ENCODE results near the gene ZKSCAN2. TPM values are rescaled to one million over a fixed set of nuclear protein-coding genes. Genes with fewer than 3 reads are reported as not detected.

The ZKSCAN2 gene
- 6.7 and 9.1 TPM in 2 replicates for total RNA-seq (2014; rRNA removed; shearing (Covaris generic))

GRCh38 chr16:25257470-25257955 lies at the start of gene ZKSCAN2:
Gene ZKSCAN2 (minus strand): TSS chr16:25257845. CDS start chr16:25257127, 718 bp downstream.
- Histone ChIP-seq H3K4me3 (ENCODE audit: insufficient read depth, low read depth, low read length) (peak within 1 kb of the TSS; percentile 83), H3K36me3 (replicated peaks; ENCODE audit: control insufficient read depth, insufficient read depth, low read length) (peaks cover 4% of the 10 kb centered on the region), H3K27me3 (ENCODE audit: control insufficient read depth, insufficient read depth, low read length) (no peaks in the 10 kb centered on the region)
- DNase-seq, result peak; percentile 94

DNA sequence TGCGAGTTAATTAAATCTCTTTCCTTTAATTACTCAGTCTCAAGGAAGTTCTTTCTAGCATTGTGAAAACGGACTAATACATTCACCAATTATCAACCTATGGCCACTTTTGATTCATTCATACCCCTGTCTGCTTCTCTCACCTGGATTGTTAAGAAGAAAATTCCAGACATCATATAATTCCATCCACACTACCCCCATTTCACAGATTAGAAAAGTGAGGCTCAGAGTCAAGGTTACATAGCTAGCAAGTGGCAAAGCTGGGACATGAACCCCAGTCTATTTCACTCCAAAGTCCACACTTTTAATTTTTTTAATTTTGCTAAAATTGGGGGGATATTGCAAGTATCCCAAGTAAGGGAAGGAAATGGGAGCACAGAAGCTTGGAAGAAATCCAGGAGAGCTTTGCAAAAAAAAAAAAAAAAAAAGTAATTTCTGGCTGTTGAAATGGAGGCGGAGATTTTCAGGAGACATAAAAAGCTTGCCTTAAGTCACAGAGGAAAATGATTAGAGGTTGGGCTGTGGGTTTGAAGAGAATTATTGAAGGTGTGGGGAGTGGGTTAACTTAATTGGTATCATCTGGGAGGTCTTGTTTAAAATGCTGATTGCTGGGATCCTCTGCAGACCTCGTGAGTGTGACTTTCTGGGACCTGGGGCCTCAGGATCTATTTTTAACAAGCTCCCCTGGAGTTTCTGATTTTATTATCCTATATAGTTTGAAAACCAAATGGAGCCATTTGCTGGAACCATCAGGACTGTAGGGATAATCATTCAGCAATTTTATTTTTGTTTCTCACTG lies 42.3 kb upstream of the ZKSCAN2 start:
- H3K4me3 ChIP-seq (ENCODE audit: insufficient read depth, low read depth, low read length), result no peak overlapping the region
- no peak for DNase-seq
- no peaks in the 10 kb centered on the region for H3K36me3 ChIP-seq (replicated peaks; ENCODE audit: control insufficient read depth, insufficient read depth, low read length)
- no peaks in the 10 kb centered on the region for H3K27me3 ChIP-seq (ENCODE audit: control insufficient read depth, insufficient read depth, low read length)

DNA sequence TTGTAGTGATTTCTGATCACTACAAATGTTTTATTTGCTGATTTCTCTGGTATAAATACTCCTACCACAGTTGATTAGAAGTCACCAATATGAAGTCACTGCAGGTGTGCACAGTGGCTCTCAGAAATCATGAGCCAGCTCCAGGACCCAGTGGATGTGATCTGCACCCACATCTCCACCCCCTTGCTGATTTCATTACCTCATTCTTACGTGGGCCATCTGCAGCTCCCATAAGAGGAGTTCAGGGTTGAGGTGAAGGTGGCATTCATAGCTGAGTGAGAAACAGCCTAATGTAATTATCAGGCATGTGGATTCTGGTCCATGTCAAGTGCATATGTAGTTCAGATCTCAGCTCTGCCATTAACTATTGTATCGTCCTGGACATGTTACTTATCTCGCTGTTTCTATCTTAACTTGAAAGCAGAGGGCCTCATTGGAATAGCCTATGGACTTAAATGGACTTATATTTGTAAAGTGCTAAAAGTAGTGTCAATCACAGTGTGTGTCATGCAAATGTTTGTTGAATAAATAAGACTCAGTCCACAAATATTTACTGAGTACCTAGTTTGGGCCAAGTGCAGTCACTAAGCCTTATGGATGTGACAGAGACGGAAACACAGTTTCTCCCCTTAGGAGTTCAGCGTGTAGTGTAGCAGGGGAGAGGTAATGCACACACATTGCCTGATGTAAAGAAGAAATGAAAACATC lies 40.7 kb upstream of the ZKSCAN2 start:
- no peak for DNase-seq
- no peaks in the 10 kb centered on the region for H3K27me3 ChIP-seq (ENCODE audit: control insufficient read depth, insufficient read depth, low read length)

GRCh38 chr16:25297151-25297787 lies 39.6 kb upstream of the ZKSCAN2 start:
- H3K4me3 ChIP-seq (ENCODE audit: insufficient read depth, low read depth, low read length), result no peak overlapping the region
- no peaks in the 10 kb centered on the region for H3K27me3 ChIP-seq (ENCODE audit: control insufficient read depth, insufficient read depth, low read length)
- no peaks in the 10 kb centered on the region for H3K36me3 ChIP-seq (replicated peaks; ENCODE audit: control insufficient read depth, insufficient read depth, low read length)
- no peak for DNase-seq

More for the DNA sequence above, 40.7 kb upstream of the ZKSCAN2 start:
- H3K4me3 ChIP-seq (ENCODE audit: insufficient read depth, low read depth, low read length), result no peak overlapping the region
- no peaks in the 10 kb centered on the region for H3K36me3 ChIP-seq (replicated peaks; ENCODE audit: control insufficient read depth, insufficient read depth, low read length)

DNA sequence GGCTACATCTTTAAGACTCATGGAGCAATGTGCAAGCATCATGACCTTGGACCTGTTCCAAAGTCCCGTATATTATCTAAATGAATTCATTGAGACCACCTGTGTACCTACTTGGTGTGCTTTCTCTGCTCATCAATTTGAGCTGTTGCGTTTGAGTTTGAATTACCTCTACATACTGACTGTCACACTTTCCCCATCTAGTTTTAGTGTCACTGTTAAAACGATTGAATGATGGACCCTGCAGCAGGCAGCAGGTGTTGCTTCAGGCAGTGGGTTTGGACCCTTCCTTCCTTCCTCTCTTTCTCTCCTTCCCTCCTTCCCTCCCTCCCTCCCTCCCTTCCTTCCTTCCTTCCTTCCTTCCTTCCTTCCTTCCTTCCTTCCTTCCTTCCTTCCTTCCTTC lies 33.9 kb upstream of the ZKSCAN2 start:
- Histone ChIP-seq H3K4me3 (ENCODE audit: insufficient read depth, low read depth, low read length) (no peak overlapping the region), H3K36me3 (replicated peaks; ENCODE audit: control insufficient read depth, insufficient read depth, low read length) (no peaks in the 10 kb centered on the region), H3K27me3 (ENCODE audit: control insufficient read depth, insufficient read depth, low read length) (no peaks in the 10 kb centered on the region)
- DNase-seq, result no peak

DNA sequence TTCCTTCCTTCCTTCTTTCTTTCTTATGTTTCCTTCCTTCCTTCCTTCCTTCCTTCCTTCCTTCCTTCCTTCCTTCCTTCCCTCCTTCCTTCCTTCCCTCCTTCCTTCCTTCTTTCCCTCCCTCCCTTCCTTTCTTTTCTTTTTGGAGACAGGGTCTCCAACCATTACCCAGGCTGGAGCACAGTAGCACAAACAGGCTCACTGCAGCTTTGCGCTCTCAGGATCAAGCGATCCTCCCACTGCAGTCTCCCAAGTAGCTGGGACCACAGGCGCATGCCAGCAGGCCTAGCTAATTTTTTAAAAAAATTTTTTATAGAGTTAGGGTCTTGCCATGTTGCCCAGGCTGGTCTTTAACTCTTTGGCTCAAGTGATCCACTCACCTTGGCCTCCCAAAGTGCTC lies 31.8 kb upstream of the ZKSCAN2 start:
- no peak for DNase-seq
- no peaks in the 10 kb centered on the region for H3K36me3 ChIP-seq (replicated peaks; ENCODE audit: control insufficient read depth, insufficient read depth, low read length)
- no peaks in the 10 kb centered on the region for H3K27me3 ChIP-seq (ENCODE audit: control insufficient read depth, insufficient read depth, low read length)

GRCh38 chr16:25279491-25279890 lies 21.8 kb upstream of the ZKSCAN2 start:
- Histone ChIP-seq H3K4me3 (ENCODE audit: insufficient read depth, low read depth, low read length) (no peak overlapping the region), H3K27me3 (ENCODE audit: control insufficient read depth, insufficient read depth, low read length) (no peaks in the 10 kb centered on the region), H3K36me3 (replicated peaks; ENCODE audit: control insufficient read depth, insufficient read depth, low read length) (no peaks in the 10 kb centered on the region)
- DNase-seq, result no peak

More for the DNA sequence above, 31.8 kb upstream of the ZKSCAN2 start:
- H3K4me3 ChIP-seq (ENCODE audit: insufficient read depth, low read depth, low read length), result no peak overlapping the region

DNA sequence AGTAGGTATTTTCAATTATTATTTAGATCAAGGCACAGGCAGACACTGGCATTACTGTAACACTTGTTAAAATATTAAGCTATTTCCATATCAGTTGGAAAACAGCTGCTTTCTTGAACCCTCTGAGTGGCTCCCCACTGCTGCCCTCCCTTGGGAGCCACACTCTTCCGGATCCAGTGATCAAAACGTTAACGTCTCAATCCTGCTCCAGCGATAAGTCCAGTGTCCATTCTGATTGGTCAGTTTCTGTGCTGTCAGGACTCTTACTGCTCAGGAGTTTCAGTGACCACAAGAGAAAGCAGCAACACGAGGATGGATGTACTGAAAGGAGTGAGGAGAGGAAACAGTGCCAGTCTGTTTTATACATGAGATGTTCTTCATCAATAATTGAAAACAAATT lies 13.8 kb upstream of the ZKSCAN2 start:
- Histone ChIP-seq H3K4me3 (ENCODE audit: insufficient read depth, low read depth, low read length) (no peak overlapping the region), H3K27me3 (ENCODE audit: control insufficient read depth, insufficient read depth, low read length) (no peaks in the 10 kb centered on the region), H3K36me3 (replicated peaks; ENCODE audit: control insufficient read depth, insufficient read depth, low read length) (no peaks in the 10 kb centered on the region)
- DNase-seq, result no peak

DNA sequence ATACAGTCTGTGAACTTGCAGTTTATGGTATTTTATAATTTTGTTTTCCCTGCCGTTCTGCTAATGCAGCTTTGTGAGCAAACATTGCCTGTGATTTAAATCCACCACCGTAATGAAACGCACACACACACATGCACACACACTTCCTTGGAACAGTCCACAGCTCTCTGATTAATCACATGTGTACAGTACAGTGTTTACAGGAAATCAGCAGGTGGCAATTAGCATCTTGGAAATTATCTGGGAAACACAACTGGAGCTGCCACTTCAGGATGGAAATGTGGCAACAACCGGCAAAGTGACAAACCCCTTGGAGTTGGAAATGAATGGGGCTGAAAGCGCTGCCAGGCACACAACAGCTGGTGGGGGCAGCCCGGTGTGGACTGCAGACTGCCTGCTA lies 12.9 kb upstream of the ZKSCAN2 start:
- H3K36me3 ChIP-seq (replicated peaks; ENCODE audit: control insufficient read depth, insufficient read depth, low read length), result no peaks in the 10 kb centered on the region
- H3K27me3 ChIP-seq (ENCODE audit: control insufficient read depth, insufficient read depth, low read length), result no peaks in the 10 kb centered on the region
- H3K4me3 ChIP-seq (ENCODE audit: insufficient read depth, low read depth, low read length), result no peak overlapping the region
- no peak for DNase-seq

GRCh38 chr16:25269879-25270278 lies 12.2 kb upstream of the ZKSCAN2 start:
- no peak for DNase-seq
- H3K27me3 ChIP-seq (ENCODE audit: control insufficient read depth, insufficient read depth, low read length), result no peaks in the 10 kb centered on the region
- no peaks in the 10 kb centered on the region for H3K36me3 ChIP-seq (replicated peaks; ENCODE audit: control insufficient read depth, insufficient read depth, low read length)
- no peak overlapping the region for H3K4me3 ChIP-seq (ENCODE audit: insufficient read depth, low read depth, low read length)

- H3K36me3 ChIP-seq (replicated peaks; ENCODE audit: control insufficient read depth, insufficient read depth, low read length), result no peaks in the 10 kb centered on the region; the same call in none of the 2 replicates
- H3K27me3 ChIP-seq (ENCODE audit: control insufficient read depth, insufficient read depth, low read length), result no peaks in the 10 kb centered on the region
Measured at GRCh38 chr16:25265968-25266367, 8.3 kb upstream of the ZKSCAN2 start.

DNA sequence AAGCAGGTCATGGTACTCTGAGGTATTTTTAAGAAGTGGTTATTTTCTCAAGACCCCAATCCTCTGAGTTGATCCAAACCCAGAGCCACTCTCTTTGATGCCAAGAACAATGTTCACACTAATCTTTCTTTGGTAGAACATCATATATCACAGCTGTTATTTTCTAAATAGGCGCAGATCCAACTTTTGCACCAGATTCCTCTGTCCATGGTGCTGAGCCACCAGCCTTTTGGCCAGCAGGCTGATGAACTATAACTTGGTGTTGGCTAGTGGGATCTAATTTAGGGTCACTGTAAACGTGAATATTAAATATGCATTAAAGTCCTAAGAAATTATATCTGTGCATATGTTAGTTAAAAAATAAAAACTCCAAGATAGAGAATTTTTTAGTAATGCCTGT lies 7.0 kb upstream of the ZKSCAN2 start:
- H3K4me3 ChIP-seq (ENCODE audit: insufficient read depth, low read depth, low read length), result no peak overlapping the region
- no peak for DNase-seq
- no peaks in the 10 kb centered on the region; the same call in none of the 2 replicates for H3K36me3 ChIP-seq (replicated peaks; ENCODE audit: control insufficient read depth, insufficient read depth, low read length)

More at GRCh38 chr16:25265968-25266367, 8.3 kb upstream of the ZKSCAN2 start:
- H3K4me3 ChIP-seq (ENCODE audit: insufficient read depth, low read depth, low read length), result no peak overlapping the region
- no peak for DNase-seq

GRCh38 chr16:25260416-25260815 lies 2.8 kb upstream of the ZKSCAN2 start:
- DNase-seq, result no peak
- no peaks in the 10 kb centered on the region; the same call in none of the 2 replicates for H3K36me3 ChIP-seq (replicated peaks; ENCODE audit: control insufficient read depth, insufficient read depth, low read length)

More for the DNA sequence above, 7.0 kb upstream of the ZKSCAN2 start:
- no peaks in the 10 kb centered on the region for H3K27me3 ChIP-seq (ENCODE audit: control insufficient read depth, insufficient read depth, low read length)

GRCh38 chr16:25258861-25259179 lies 1.2 kb upstream of the ZKSCAN2 start:
- H3K4me3 ChIP-seq (ENCODE audit: insufficient read depth, low read depth, low read length), result peak overlapping the region; percentile 83
- no peak for DNase-seq
- peaks cover 2% of the 10 kb centered on the region for H3K36me3 ChIP-seq (replicated peaks; ENCODE audit: control insufficient read depth, insufficient read depth, low read length)
- H3K27me3 ChIP-seq (ENCODE audit: control insufficient read depth, insufficient read depth, low read length), result no peaks in the 10 kb centered on the region

More at GRCh38 chr16:25260416-25260815, 2.8 kb upstream of the ZKSCAN2 start:
- Histone ChIP-seq H3K27me3 (ENCODE audit: control insufficient read depth, insufficient read depth, low read length) (no peaks in the 10 kb centered on the region), H3K4me3 (ENCODE audit: insufficient read depth, low read depth, low read length) (no peak overlapping the region)

Measured in H7 (cell line).